ENCODE data around the gene PIK3C2A.

Gene PIK3C2A

DNA sequence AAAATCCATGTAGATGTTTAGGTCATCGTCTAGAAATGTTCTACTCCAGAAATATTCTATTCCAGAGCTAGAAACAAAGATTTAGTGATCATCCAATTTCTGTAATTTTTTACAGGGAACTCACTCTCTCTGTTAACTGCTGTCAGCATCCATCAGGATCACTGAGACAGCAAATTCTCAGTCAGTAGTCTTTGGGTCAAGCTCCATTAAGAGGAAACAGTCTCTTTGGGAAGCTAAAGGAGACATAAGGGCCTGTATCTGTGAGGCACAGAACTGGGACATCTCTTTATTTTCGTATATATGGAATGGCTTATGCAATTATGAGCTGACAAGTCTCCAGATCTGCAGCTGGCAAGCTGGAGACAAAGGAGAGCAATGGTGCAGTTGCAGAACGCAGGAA, 48.3 kb downstream of the PIK3C2A start:
- DNase-seq (ENCODE audit: low read depth in 1 of 2, low spot score in 1 of 2) = no peak
